HG02870 (cell line): ENCODE data around the gene XPO5.
"Not testable (repeated sequence)": the region's sequence is repeated elsewhere in the genome, so short reads cannot be mapped to it uniquely, and the experiment has no call there.

Source experiments
- ATAC-seq: cut with Tn5 transposase; IDR thresholded peaks from one replicate; pipeline ENCODE4 v1.9.1; 2021; ENCODE audit warnings: mild to moderate bottlenecking, moderate library complexity; ENCODE audit not compliant: unreplicated experiment

Gene XPO5

DNA sequence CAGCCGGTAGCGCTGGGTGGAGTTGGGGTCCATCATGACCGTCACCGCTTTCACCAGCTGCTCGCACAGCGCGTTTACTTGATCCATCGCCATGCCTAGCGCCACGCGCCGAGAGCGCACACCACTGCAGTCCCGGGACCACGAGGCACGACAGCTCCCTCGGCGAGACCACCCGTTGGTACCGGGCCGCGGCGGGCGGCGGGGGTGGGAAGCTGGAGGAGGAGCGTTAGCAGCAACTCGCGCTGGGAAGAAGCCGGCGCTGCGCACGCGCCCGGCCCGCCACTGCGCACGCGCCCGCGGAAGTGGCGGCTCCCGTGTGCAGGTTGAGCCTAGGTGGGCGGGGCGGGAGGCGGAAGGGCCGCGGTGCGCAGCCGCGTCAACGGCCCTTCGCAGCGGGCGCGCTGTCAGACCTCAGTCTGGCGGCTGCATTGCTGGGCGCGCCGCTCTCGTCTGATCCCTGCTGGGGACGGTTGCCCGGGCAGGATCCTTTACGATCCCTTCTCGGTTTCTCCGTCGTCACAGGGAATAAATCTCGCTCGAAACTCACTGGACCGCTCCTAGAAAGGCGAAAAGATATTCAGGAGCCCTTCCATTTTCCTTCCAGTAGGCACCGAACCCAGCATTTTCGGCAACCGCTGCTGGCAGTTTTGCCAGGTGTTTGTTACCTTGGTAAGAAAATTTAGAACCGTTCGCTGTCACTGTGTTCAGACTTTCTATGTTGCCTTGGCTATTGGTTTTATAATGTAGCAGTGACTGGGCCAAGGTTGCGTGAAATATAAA, at the start of gene XPO5, which contains the start of gene POLH:
Gene XPO5 (minus strand): TSS at position 267 of the 780 bp plus-strand sequence. CDS start 174 bp downstream, at position 93.
Gene POLH (plus strand): TSS at position 414 of the 780 bp plus-strand sequence. CDS start 6,135 bp downstream, outside the sequence.
- ATAC-seq, result peak; percentile 79

DNA sequence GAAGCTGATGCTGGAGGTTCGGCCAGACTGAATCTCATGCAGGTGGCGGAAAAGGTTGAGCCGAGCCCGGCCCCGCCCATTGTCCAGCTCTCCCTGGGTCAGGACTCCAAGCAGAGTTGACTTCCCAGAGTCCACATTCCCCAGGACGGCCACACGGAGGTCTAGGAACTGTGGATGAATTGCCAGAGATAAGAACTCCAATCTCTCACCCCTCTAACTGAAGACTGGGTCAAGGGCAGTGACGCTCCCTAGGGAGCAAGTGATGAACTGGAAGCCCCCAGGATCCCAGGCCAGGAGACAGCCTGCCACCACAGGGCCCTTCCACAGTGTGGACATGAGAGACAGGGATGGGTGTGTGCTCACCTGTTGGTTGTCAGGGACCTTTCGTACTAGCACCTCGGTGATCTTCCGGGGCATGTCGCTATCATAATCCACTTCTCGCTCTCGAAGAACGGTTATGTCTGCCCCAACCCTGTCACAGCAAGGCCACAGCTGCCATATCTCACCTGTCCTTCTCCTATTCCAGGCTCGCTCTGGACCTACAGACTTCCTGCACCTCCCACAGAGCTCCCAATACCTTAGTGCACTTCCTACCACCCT, 49.7 kb upstream of the XPO5 start:
- no peak for ATAC-seq

DNA sequence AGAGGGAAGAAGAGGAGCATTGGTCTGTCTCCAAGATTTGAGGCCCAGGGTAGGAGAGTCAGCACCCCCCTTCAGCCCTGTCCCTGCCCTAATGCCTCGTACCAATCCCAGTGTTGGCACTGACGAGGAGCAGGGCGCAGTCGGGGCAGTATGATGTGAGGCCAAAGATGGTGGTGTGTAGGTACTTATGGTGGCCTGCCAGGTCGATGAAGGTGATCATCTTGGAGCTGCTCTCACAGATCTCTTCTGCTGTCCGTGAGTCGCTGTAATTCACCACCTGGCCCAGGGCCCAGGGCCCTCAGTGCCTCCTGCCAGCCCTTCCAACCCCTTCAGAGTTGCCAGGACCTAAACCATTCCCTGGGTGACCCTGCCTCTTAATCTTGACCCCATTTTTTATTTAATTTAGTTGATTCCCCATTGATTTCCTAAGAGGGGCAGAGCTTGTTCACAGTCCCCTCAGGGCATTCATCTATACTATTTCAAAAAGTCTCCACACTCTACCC, 49.0 kb upstream of the XPO5 start:
- ATAC-seq, result no peak

DNA sequence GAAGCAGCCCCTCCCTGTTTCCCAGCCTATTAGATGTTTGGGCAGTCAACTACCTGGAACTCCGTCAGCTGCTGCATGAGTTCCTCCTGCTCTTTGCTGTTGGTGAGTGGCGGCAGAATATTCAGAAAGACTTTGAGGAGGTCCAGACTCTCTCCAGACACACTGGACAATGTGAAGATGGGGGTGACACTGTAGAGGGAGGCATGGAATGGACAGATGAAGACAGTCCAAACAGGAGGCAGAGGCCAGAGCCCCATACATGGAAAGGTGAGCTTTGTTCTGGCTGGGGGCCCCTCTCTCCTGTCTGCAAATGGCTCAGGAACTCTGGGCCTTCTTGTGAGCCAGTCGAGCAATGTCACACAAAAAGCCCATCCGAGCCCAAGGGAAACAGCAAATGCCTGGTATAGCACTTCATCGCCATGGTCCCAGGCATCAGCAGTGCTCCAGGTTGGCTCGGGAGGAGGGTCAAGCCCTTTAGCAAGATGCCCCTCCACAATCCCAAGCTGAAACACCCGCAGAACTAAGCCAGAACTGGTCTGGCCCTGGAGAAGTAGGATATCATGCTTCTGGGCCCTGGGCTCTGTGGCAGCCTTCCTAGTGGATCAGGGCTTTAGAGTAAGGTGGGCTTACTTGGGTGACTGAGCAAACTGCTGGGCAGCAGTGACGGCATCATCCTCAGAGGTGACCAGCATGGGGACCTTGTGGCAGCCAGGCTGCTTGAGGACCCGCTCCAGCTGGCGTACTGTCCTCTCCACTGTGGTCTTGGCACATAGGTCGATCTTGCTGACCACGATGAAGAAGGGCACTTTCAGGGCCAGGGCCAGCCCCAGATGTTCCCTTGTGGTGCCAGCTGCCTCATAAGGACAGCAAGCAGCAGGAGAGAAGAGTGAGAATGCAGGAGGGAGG, 48.3 kb upstream of the XPO5 start:
- no peak for ATAC-seq

DNA sequence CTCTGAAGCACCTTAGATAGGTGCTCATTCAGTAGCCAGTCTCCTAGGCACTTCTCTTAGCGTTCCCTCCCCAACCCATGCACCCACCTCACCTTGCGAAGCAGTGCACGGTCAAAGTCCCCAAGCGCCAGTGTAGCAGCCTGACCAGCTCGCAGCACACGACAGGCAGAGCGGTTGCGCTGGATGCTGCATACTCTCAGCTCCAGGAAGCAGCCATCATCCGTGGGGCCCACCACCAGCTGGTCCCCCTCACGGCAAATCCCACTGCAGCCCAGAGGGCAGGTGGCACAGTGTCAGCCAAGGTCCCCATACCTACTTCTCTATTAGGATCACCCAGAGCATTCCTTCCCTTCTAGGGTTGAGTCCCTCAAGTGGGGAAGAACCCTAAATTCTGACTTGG, 46.7 kb upstream of the XPO5 start:
- ATAC-seq, result no peak

DNA sequence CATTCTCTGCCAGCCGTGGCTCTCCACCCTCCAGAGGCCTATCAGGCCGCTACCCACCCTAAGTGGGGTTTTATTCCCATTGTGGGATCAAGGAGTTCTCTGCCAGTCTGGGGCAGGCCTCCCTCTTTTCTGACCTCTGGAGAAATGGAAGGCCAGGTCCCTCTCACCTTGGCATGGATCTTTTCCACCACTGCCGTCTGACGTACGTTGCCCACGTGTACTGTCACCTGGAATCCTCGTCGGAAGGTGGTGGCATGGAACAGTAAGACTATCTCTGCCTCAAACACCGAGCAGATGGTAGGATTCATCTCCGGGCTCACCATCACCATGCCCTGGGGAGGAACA, 46.0 kb upstream of the XPO5 start:
- ATAC-seq, result no peak

DNA sequence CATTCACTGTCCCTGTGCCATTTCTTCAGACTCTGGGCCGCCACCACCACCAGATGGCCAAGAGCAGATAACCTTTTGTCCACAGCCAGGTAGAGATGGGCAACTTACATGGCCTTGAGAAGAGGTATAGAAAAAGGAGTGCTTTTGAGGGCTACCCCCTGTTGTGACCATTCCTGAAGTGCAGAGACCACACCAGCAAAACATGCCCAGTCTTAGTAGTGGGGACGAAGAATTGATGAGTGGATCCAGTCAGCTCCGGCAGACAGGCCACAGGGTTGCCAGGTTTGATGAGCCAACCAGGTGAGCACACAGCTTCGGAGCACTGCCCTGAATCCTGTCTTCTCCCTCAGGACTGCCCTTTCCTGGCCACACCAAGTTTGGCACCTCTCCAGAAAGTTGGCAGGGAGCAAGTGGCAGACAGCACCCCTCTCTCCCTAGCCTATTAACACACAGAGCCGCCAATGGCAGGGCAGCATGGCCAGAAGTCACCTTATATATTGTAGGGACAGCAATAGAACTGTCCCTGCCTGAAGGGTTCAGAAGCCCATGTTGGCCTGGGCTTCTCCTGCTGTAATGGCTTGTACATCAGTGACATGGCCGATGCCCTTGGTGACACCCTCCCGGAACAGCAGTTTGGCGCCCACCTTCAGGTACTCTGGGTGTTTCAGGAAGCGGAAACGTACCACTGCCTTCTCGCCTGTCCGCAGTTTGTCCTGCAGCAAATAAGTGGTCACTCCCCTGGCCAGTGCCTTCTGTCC, 45.4 kb upstream of the XPO5 start:
- no peak for ATAC-seq

DNA sequence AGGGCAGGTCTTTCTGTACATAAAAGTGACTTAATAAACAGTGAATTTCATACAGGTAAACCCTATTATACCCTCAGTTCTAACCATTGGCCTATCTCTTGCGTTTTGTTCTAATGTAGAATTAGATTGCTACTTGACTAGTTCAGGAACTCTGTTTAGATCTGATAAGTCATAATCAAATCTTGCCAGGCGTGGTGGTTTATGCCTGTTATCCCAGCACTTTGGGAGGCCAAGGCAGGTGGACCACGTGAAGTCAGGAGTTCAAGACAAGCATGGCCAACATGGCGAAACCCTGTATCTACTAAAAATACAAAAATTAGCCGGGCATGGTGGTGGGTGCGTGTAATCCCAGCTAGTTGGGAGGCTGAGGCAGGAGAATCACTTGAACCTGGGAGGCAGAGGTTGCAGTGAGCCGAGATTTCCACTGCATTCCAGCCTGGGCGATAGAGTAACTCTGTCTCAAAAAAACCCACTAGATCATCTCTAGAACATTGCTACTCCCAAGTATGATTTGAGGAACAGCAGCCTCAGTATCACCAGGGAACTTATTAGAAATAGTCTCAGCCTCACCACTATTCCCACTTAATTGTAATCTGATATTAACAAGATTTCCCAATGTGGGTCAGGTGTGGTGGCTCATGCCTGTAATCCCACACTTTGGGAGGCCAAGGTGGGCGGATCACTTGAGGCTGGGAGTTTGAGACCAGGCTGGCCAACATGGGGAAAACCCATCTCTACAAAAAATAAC, 41.1 kb upstream of the XPO5 start:
- ATAC-seq, result no peak

DNA sequence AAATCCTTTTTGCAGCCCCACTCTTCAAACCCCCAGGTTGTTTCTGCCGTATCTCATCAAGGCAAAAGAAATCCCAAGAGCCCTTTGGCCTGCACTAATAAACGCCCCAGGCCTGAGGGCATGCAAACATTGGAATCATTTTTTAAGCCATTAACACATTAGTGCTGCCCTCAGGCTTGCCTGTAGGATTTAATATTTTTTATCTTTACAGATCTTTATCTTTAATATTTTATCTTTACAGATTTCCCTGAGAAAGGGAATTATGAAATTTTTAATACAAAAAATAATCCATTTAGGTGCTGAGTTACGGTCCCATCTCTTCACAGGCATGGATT, 38.5 kb upstream of the XPO5 start:
- ATAC-seq, result no peak

DNA sequence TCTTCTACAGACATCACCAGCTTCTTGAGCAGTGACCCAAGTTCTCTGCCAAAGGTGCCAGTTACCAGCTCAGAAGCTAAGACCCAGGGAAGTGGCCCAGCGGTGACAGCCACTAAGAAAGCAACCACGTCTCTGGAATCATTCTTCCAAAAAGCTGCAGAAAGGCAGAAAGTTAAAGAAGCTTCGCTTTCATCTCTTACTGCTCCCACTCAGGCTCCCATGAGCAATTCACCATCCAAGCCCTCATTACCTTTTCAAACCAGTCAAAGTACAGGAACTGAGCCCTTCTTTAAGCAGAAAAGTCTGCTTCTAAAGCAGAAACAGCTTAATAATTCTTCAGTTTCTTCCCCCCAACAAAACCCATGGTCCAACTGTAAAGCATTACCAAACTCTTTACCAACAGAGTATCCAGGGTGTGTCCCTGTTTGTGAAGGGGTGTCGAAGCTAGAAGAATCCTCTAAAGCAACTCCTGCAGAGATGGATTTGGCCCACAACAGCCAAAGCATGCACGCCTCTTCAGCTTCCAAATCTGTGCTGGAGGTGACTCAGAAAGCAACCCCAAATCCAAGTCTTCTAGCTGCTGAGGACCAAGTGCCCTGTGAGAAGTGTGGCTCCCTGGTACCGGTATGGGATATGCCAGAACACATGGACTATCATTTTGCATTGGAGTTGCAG, 38.0 kb upstream of the XPO5 start:
- ATAC-seq, result no peak

DNA sequence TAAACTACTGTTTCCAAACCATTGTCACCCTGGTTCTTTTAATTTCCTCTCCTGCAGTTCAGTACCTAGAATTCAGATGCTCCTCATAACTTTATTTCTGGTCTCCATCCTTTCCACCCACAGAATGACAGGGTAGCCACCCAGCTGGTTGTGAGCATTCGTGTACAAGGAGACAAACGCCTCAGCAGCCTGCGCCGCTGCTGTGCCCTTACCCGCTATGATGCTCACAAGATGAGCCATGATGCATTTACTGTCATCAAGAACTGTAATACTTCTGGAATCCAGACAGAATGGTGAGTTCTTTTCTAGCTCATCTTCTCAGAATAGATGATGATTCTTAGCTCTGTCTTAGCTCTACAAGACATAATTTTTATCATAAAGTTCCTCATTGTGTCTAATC, 34.6 kb upstream of the XPO5 start:
- no peak for ATAC-seq

DNA sequence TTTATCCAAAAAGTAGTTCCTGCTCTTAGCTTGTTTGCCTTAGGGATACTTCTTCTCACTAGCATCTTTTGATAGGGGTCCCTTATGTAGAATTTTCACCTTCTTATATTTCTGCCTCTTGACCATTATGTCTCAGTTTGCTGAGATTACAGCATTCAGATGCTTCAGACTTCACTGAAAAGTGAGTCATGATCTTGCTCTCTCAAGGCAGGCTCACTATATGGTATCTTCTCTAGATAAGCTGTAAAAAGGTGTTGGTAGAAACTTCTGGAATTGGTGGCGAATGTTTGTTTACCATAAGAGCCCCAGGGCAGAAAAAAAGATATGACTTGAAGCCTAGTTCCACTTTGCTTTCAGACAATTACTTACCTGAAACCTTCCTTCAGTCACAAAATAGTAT, 33.6 kb upstream of the XPO5 start:
- ATAC-seq, result no peak

DNA sequence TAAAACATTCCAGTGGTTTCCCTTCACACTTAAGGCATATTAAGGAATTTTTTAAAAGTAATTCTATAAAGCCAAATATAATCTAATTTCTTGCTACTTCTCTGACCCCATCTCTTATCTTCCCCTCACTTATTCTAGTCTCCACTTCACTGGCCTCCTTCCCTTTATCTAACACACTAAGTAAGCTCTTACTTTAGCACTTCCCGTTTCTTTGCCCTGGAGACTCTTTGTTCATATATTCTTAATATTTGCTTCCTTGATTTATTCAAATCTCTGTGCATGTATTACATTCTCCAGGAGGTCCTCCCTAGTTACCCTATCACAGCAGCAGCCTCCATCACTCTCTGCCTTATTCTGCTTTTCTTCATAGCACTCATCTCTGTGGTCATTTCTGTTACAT, 33.0 kb upstream of the XPO5 start:
- ATAC-seq, result no peak

DNA sequence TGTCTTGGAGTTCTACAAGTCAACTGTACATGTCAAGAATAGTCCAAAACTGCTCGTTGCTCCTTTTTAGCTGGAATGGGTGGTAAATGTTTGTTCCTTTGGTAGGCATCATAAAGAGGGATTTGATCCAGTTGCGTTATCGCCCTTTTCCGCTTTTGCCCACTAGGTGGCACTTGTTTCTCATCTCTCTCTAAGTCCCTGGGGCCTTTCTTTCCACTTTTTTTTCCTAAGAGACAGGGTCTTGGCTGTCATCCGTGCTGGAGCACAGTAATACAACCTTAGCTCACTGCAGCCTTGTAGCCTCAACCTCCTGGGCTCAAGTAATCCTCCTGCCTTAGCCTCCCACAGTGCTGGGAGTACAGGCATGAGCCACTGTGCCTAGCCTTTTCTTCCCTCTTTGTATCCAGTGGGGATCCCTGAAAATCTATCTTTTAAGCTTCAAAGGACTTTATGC, 32.5 kb upstream of the XPO5 start:
- ATAC-seq, result no peak

DNA sequence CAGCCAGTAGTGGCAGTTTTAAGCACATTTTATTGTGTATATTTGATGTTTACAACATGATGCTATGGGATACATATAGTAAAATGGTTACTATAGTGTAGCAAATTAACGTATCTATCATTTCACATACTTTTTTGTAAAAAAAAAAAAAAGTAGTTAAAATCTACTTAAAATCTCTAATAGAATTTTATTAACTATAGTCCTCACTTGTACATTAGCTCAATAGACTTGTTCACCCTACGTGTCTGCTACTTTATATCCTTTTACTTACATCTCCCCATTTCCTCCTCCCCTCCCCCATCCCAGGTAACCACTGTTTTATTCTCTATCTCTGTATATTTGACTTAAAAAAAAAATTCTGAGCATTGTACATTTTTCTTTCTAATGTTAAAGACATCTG, 30.2 kb upstream of the XPO5 start:
- ATAC-seq, result no peak

DNA sequence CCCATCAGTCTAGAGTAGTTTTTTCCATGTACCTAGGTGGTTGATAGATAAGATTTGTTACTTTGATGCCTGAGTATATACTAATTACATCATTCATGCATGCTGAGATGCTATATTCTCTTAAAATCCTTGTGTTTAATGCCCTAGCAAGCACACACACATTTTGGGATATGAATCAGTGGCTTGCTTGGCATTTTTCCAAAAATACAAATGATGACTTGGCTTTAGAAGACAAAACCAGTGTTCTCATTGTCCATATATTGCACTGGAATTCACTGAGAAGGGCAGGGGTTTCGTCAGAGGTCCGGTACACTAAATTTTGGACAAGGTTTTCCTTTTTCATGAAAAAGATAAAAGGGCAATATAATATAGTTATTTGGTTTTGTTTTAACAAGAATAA, 28.3 kb upstream of the XPO5 start:
- ATAC-seq, result no peak

DNA sequence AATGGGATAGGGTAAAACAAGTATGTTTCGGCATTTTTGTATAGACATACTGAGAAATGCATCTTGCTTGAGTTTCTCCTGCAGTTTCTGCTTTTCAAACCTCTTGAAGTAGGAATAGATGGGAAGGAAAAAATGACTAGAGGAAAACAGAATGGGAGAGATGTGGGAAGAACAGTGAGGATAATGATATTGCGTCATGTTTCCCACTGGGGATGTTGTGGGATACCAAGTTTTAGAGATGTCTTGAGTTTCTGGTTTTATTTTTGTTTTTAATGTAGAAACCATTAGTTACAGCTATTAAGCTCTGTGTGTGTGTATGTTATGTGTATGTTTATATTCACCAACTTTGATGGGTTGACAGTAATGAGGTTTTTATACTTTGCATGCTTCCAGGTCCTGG, 24.8 kb upstream of the XPO5 start:
- ATAC-seq, result no peak

DNA sequence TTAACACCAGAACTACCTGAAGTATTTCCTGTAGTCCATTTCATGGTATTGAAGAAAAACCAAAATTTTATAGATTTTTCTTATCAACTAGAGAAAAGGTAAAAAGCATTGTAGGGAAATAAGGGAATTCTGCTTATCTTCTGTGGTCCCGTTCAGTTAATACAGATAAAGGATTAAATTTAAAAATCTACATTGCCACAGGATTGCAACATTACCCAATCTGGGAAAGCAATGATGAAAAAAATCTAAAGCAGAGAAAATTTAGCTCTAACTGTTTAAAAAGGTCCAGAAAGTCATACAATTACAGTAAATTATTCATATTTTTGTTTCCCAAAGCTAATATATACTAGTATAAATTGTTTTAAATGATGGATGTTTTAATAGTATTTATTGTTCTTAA, 18.1 kb upstream of the XPO5 start:
- no peak for ATAC-seq

DNA sequence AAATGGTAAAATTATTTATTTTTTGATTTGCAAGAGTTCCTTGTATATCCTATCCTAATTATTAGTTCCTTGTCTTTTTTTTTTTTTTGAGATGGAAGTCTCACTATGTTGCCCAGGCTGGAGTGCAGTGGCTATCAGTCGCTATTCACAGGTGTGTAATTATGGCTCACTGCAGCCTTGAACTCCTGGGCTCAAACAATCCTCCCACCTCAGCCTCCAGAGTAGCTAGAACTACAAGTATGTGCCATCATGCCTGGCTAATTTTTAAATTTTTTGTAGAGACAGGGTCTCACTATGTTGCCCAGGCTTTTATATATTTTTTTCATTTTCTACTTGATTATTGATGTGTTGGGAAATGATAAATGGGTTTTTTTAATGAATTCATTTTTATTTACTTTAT, 13.7 kb upstream of the XPO5 start:
- ATAC-seq, result not testable (repeated sequence)

DNA sequence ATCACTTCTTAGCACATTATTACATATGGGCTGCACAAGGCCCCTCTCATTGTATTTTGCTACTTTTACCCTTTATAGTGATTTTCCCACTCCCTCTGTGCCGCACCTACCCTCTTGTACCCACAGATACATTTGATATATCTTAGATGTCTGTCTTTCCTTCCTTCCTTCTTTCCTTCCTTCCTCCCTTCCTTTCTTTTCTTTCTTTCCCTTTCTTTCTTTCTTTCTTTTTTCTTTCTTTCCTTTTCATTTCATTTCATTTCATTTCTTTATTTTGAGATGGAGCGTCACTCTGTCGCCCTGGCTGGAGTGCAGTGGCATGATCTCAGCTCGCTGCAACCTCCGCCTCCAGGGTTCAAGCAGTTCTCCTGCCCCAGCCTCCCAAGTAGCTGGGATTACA, 12.4 kb upstream of the XPO5 start:
- ATAC-seq, result no peak
